Type B pancreatic cell (in vitro differentiated cells): Measurements from ENCODE around the gene PTPRM. TPM values are rescaled to one million over a fixed set of nuclear protein-coding genes. Genes with fewer than 3 reads are reported as not detected.

Source experiments
- DNase-seq: peaks from one replicate; pipeline ENCODE4 v3.0.0; 2021; ENCODE audit warnings: mixed read lengths; ENCODE audit not compliant: unreplicated experiment; ENCODE audit errors: extremely low spot score
- H3K27ac Mint-ChIP-seq: 2 replicates; pipeline ENCODE4 v1.8.0; 2021; ENCODE audit warnings: mild to moderate bottlenecking, mixed read lengths
- H3K27me3 Mint-ChIP-seq: 2 replicates; pipeline ENCODE4 v1.8.0; 2021; ENCODE audit warnings: mixed read lengths
- H3K36me3 Mint-ChIP-seq: 2 replicates; pipeline ENCODE4 v1.8.0; 2021; ENCODE audit warnings: mixed read lengths
- H3K4me1 Mint-ChIP-seq: one replicate; pipeline ENCODE4 v1.8.0; 2021; ENCODE audit warnings: mixed read lengths; ENCODE audit not compliant: unreplicated experiment
- H3K4me3 Mint-ChIP-seq: 2 replicates; pipeline ENCODE4 v1.8.0; 2021; ENCODE audit warnings: mild to moderate bottlenecking, mixed read lengths
- H3K9me3 Mint-ChIP-seq: 2 replicates; pipeline ENCODE4 v1.8.0; 2021; ENCODE audit warnings: mixed read lengths
- CTCF ChIP-seq: fragments of 200-600 bp; sonication (generic); conservative IDR thresholded peaks from 2 replicates; pipeline ENCODE4 v1.5.0; 2021; ENCODE audit warnings: antibody characterized with exemption, mild to moderate bottlenecking
- total RNA-seq: library from RNA; stranded (reverse); gene quantifications from 2 replicates; pipeline ENCODE4 v1.2.1, GENCODE V29; 2021; ENCODE audit warnings: low replicate concordance

The PTPRM gene
- total RNA-seq, 1 donor from 2014 or later, result 18.6 TPM

- H3K36me3 Mint-ChIP-seq, result no peaks in the 10 kb centered on the region
- TF ChIP-seq CTCF, result peak; percentile 55
- H3K4me1 Mint-ChIP-seq, result peaks cover 10% of the 10 kb centered on the region
- H3K27me3 Mint-ChIP-seq, result no peaks in the 10 kb centered on the region
- H3K4me3 Mint-ChIP-seq, result peak overlapping the region; percentile 48
- no peak overlapping the region for H3K27ac Mint-ChIP-seq
- no peaks in the 10 kb centered on the region for H3K9me3 Mint-ChIP-seq
- DNase-seq, result no peak
Observed at GRCh38 chr18:7926526-7926925, 359.4 kb downstream of the PTPRM start.

- DNase-seq, result no peak
- Mint-ChIP-seq H3K9me3 (no peaks in the 10 kb centered on the region), H3K27ac (no peak overlapping the region), H3K4me1 (peaks cover 14% of the 10 kb centered on the region), H3K36me3 (no peaks in the 10 kb centered on the region), H3K4me3 (no peak overlapping the region), H3K27me3 (no peaks in the 10 kb centered on the region)
- TF ChIP-seq CTCF, result no peak
Observed at GRCh38 chr18:7927119-7927518, 360.0 kb downstream of the PTPRM start.

GRCh38 chr18:7931763-7932162, 364.6 kb downstream of the PTPRM start:
- Mint-ChIP-seq H3K36me3 (no peaks in the 10 kb centered on the region), H3K4me1 (peaks cover 10% of the 10 kb centered on the region), H3K27me3 (no peaks in the 10 kb centered on the region), H3K27ac (no peak overlapping the region), H3K4me3 (no peak overlapping the region), H3K9me3 (no peaks in the 10 kb centered on the region)
- TF ChIP-seq CTCF, result no peak
- DNase-seq, result no peak

- H3K27ac Mint-ChIP-seq, result no peak overlapping the region
- DNase-seq, result no peak
- no peak for TF ChIP-seq CTCF
- no peaks in the 10 kb centered on the region for H3K36me3 Mint-ChIP-seq
- H3K4me3 Mint-ChIP-seq, result no peak overlapping the region
- no peaks in the 10 kb centered on the region for H3K9me3 Mint-ChIP-seq
- peaks cover 3% of the 10 kb centered on the region for H3K27me3 Mint-ChIP-seq
- H3K4me1 Mint-ChIP-seq, result no peaks in the 10 kb centered on the region
Observed at GRCh38 chr18:7937268-7937667, 370.2 kb downstream of the PTPRM start.

- no peaks in the 10 kb centered on the region for H3K4me1 Mint-ChIP-seq
- H3K36me3 Mint-ChIP-seq, result no peaks in the 10 kb centered on the region
- TF ChIP-seq CTCF, result no peak
- no peak overlapping the region for H3K27ac Mint-ChIP-seq
- H3K4me3 Mint-ChIP-seq, result no peak overlapping the region
- H3K27me3 Mint-ChIP-seq, result peaks cover 3% of the 10 kb centered on the region
- no peaks in the 10 kb centered on the region for H3K9me3 Mint-ChIP-seq
- DNase-seq, result no peak
Observed at GRCh38 chr18:7939521-7939920, 372.4 kb downstream of the PTPRM start.

GRCh38 chr18:7940379-7940778, 373.3 kb downstream of the PTPRM start:
- Mint-ChIP-seq H3K4me3 (no peak overlapping the region), H3K27me3 (peaks cover 3% of the 10 kb centered on the region), H3K36me3 (no peaks in the 10 kb centered on the region), H3K27ac (no peak overlapping the region), H3K9me3 (no peaks in the 10 kb centered on the region), H3K4me1 (no peaks in the 10 kb centered on the region)
- TF ChIP-seq CTCF, result no peak
- DNase-seq, result no peak
